Stomach (tissue), 4 donors: ENCODE measurements around the gene NSD2.
"Not testable (repeated sequence)": the region's sequence is repeated elsewhere in the genome, so short reads cannot be mapped to it uniquely, and the experiment has no call there.

Experiments
- CTCF ChIP-seq, 7 experiments: fragments of 450-650 bp in 4 of 7; fragments of 200-600 bp in 3 of 7; sonication (generic) in 3 of 7; IDR thresholded peaks; one replicate each; pipeline ENCODE4 v1.5.1; 2016 to 2019; ENCODE audit warnings: antibody characterized with exemption in 7 of 7, control low read depth in 2 of 7, mild to moderate bottlenecking in 1 of 7
- POLR2A ChIP-seq, 4 donors: fragments of 450-650 bp; IDR thresholded peaks; one replicate each; pipeline ENCODE4 v1.6.1; 2016; ENCODE audit warnings: antibody characterized with exemption in 4 of 4, control low read depth in 2 of 4, mild to moderate bottlenecking in 1 of 4, moderate library complexity in 1 of 4
- POLR2AphosphoS5 ChIP-seq, 3 donors: sonication (generic); formaldehyde crosslinking; IDR thresholded peaks; one replicate each; pipeline ENCODE4 v1.6.1; 2016; ENCODE audit warnings: antibody characterized with exemption in 3 of 3

- TF ChIP-seq CTCF, POLR2A, POLR2AphosphoS5 (IDR thresholded peaks at IDR 0.05): not testable (repeated sequence)
Measured at GRCh38 chr4:1999308-1999707, 128.1 kb downstream of the NSD2 start.
